Lower leg skin (tissue), 3 donors: ENCODE measurements around the gene TAB3.

Experiments
- CTCF ChIP-seq, 3 donors: fragments of 450-650 bp; IDR thresholded peaks; one replicate each; pipeline ENCODE4 v1.5.1; 2016; ENCODE audit warnings: antibody characterized with exemption in 3 of 3, mild to moderate bottlenecking in 3 of 3, moderate library complexity in 2 of 3
- POLR2A ChIP-seq, 2 donors: fragments of 450-650 bp; IDR thresholded peaks; one replicate each; pipeline ENCODE4 v1.6.1; 2016 to 2017; ENCODE audit warnings: antibody characterized with exemption in 2 of 2, mild to moderate bottlenecking in 1 of 2, moderate library complexity in 1 of 2

- TF ChIP-seq CTCF (IDR thresholded peaks at IDR 0.05) (no peak), POLR2A (IDR thresholded peaks at IDR 0.05) (no peak)
These were observed 42.9 kb upstream of the TAB3 start for GRCh38 chrX:30931920-30932319.
